GM12801 (cell line): ENCODE results near the gene IRX4.

Experiments
- TF ChIP-seq, protein P1 (sequence below): IDR thresholded peaks from one replicate; pipeline ENCODE4 v1.5.1; 2011; ENCODE audit warnings: control low read depth; ENCODE audit not compliant: insufficient read length; ENCODE audit errors: extremely low read depth

Gene IRX4

DNA sequence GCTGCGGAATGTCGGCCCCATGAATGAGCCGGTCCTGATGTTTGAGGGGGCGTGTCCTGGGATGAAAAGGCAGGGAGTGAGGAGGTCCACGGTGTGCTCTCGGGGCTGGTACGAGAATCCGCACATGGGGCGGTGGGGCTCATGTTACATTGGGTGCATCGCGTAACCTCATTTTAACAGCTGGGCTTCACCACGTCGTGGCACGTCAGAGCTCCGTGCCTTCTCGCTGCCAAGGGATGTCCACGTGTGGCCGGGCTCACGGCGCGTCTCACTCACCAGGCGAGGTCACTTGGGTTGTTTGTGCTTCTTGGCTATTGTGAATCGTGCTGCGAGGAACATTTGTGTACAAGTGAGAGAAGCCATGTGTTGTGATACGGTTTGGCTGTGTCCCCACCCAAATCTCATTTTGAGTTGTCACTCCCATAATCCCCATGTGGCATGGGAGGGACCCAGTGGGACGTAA, 29.1 kb upstream of the IRX4 start:
- TF ChIP-seq, protein P1, sequence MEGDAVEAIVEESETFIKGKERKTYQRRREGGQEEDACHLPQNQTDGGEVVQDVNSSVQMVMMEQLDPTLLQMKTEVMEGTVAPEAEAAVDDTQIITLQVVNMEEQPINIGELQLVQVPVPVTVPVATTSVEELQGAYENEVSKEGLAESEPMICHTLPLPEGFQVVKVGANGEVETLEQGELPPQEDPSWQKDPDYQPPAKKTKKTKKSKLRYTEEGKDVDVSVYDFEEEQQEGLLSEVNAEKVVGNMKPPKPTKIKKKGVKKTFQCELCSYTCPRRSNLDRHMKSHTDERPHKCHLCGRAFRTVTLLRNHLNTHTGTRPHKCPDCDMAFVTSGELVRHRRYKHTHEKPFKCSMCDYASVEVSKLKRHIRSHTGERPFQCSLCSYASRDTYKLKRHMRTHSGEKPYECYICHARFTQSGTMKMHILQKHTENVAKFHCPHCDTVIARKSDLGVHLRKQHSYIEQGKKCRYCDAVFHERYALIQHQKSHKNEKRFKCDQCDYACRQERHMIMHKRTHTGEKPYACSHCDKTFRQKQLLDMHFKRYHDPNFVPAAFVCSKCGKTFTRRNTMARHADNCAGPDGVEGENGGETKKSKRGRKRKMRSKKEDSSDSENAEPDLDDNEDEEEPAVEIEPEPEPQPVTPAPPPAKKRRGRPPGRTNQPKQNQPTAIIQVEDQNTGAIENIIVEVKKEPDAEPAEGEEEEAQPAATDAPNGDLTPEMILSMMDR = no peak

DNA sequence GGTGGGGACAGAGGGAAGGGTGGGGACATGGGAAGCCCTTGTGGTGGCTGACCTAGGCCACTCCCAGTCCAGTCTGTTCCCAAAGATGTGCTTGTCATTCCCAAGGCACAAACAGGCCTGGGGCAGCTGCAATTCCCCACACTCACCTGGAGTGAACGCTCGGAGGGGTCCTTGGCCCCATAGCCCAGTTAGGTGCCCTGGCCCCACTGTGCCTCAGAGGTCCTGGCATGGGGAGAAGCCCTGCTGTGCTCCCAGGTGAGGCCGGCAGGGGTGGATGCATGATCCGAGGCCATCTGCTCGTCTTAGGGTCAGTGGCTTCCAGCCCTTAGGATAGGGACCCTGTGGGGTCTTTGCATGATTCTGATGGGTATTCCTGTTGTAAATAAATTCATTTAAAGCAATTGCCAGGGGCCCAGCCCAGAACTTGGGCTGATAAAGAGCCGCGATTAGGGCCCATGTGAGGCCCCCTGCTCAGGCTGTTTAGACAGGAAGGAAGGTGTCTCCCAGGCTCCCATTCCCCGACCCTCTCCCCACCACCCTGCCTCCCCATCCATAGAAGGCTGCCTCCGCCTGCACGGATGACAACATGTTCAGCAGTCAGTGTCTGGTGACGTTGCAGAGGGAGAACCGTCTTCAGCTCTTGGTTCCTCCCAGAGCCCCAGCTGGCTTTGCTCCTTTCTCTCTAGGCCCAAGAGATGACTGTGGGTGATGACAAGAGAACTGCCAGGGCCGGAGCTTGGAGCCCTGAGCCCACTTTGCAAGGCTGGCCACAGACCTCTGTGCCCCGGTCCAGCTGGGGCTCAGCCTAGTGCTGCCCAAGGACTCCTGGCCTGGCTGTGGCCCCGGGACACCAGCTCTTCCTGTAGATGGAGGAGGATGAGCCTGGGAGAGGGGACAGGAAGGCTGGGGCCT, 28.4 kb upstream of the IRX4 start:
- TF ChIP-seq, protein P1 = no peak

DNA sequence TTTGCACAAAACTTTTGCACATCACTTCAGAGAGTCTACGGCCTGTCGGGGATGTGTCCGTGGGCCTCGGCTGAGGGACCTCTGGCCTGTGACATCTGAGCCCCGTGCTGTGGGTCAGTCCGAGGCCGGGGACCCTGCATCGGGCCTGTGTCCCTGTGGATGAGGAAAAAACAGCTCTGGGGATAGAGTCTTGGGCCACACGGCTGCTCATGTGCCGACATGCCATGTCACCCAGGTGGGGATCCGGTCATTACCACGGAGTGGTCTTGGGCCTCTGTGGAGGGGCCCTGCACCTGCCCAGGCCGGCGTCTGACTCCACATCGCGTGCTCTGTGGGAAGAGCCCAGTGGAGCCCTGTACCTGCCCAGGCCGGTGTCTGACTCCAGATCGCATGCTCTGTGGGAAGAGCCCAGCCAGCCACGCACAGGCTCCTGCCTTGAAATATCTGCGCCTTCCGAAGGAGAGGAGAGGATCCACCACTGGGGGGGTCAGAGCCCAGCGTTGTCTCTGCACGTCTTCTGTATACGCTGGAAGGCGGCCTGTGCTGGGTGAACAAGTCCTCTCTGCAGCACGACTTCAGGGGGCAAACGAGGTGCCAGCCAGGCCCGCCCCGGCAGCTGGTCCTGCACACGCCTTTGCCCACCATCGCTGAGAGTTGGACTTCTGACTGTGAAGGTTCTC, 27.5 kb upstream of the IRX4 start:
- TF ChIP-seq, protein P1 = no peak

DNA sequence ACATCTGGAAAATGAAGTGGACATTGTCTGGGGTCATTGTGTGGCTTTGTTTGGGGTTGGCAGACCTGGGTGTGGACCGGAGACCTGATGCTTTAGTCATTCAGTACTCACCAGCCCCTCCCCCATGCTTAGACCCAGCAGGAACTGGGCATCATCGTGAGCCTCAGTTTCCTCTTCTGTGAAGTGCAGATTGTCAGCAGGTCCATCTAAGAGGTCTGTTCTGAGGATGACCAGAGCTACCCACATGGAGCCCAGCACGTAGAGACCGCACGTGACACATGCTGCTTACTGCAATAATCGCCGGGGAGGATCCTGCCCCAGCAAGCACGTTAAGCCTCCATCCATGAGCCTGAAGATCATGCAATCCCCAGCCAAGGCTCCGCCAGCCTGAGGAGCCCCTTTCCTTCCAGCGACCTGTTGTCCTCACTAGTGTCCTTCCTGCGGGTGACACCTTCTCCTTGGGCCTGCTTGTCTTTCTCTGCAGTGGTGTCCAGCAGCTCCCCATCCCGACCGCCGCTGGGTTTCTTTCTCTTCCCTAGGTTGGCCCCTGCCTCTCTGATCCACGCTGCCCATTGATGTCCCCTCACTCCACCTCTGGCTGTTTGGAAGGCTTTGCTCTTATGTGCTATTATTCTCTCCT, 26.7 kb upstream of the IRX4 start:
- TF ChIP-seq, protein P1 = no peak

DNA sequence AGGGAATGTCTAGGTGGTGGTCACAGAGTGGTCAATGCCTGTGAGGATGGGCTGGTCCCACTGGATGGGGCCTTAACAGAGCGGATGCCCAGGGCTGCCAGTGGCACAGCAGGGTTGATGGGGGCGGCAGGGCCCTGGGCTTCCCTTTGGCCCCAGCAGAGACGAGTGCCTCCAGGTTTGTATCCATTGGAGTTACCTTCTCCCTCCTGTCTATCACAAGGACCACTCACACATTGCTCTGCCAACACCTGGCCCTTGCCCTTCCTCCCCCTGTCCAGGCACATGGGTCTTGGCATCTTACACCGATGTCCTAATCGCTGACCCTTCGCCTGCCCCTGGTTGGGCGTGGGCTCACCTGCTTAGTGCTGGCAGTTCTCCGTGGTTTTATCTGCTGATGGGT, 26.2 kb upstream of the IRX4 start:
- TF ChIP-seq, protein P1 = no peak

DNA sequence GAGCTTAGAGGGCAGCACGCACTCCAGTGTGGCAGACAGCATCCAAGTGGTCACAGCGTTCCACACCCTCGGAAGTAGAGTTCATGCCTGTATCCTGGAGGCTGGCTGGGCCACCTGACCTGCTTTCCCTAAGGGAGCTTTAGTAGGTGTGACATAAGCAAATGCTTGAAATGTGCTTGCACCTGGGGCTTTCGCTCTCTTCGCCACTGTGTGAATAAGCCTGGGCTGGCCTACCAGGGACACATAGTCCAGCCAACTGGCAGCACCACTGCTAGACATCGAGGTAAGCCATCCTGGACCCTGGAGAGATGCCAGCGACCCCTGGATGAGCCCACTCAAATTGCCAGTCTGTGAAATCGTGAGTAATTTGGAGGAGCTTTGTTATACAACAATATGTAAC, 24.9 kb upstream of the IRX4 start:
- TF ChIP-seq, protein P1 = no peak

DNA sequence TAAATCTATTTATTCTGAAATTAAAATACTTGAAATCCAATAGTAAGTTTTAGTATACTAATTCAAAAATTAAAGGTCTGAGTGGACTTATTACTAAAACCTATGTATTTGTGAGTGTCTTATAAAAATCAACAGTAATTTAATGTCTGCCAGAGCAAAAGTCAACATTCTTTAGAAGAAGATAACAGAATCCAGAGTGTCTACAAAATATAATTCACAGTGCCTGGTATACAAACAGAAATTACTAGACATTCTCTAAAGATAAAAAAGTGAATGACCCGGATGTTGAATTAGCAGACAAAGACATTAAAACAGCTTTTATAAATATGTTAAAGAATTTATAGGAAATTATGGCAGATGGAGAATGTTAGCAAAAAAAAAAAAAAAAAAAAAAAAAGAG, 22.4 kb upstream of the IRX4 start:
- TF ChIP-seq, protein P1 = no peak
